Amygdala (tissue), 56 donors: Measurements from ENCODE around the gene BTF3L4.
A peak's percentile ranks its signal among the peaks of the same experiment; 100 is the strongest.

ENCODE experiments used
- DNase-seq, 56 donors: peaks; one replicate each; lab custom pipeline; 2025; lab: John Stamatoyannopoulos, UW

BTF3L4 gene

DNA sequence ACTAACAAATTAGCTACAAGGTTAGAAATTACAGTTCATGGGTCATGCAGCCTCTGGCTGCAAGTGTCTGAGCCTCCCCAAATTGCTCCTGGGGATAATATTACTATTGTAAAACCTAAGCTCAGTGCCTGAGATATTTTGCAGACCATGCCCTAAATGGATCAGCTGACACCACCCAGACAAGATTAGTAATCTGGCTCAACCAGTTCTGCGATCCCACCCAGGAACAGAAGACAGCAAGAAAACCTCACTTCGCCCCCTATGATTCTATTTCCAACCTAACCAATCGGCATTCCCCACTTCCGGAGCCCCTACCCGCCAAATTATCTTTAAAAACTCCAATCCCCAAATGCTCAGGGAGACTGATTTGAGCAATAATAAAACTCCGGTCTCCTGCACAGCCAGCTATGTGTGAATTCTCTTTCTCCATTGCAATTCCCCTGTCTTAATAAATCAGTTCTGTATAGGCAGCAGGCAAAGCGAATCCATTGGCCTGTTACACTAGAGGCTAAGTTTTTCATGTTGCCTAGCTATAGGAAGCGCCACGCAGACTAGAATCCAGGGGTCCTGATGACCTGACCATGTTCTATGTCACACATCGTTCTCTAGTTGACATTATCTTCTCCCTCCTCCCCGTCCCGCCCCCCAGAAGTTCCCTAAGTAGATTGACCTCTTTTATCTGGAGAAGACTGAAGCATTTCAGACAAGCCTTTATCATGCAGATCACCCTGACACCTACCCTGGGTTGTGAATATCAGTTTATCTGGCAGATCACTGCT is 63.4 kb downstream of the BTF3L4 start:
- DNase-seq, result no peak

DNA sequence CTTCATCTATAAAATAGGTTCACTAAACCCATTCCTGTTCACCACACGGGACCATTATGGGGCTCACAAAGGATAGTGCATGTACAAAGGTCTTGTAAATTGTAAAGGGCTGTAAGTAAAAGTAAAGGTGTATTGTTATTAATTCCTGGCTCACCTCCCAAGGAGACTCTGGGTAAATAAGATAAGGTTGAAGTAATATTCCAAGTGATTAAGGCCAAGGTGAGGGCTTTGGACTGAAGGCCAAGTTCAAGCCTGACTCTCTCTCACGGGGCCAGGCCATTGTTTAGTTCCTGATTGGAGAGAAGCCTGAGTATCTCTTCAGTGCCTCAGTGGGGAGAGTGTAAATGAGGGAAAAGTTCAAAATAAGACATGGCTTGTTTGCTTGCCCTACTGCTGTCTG is 66.3 kb downstream of the BTF3L4 start:
- no peak for DNase-seq

- DNase-seq, result no peak
These were observed 67.5 kb downstream of the BTF3L4 start for GRCh38 chr1:52123622-52124021.

DNA sequence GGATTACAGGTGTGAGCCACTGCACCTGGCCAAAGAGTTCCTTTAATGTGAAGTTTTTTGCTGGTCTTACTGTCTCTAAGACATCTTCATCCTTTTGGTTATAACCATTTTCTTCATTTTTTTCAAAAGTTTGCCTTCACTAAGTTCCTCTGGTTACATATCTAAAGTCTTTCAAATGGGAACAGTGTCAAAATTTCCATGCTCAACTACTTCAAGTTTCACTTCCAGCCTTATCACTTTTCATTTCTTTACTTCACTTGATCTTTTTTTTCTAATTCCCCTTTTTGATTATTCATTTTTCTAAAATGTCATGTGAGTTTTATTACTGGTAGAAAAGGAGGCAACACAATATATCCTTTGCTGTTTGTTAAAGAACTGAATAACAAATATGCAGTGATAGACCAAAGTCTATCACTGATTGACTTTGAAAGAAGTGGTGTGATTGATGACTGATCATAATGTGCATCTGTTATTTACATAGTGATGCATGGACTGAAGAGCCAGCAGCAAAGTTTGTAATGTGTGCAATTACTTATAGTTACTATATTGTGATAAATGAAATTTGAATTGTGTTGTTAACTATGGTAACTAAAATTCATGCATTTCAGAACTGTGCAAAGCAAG is 69.8 kb downstream of the BTF3L4 start:
- DNase-seq, result no peak

GRCh38 chr1:52127181-52128180 is 71.4 kb downstream of the BTF3L4 start:
- DNase-seq, result peak in 13 of 56 donors; percentile 1 to 60 (median 3)

DNA sequence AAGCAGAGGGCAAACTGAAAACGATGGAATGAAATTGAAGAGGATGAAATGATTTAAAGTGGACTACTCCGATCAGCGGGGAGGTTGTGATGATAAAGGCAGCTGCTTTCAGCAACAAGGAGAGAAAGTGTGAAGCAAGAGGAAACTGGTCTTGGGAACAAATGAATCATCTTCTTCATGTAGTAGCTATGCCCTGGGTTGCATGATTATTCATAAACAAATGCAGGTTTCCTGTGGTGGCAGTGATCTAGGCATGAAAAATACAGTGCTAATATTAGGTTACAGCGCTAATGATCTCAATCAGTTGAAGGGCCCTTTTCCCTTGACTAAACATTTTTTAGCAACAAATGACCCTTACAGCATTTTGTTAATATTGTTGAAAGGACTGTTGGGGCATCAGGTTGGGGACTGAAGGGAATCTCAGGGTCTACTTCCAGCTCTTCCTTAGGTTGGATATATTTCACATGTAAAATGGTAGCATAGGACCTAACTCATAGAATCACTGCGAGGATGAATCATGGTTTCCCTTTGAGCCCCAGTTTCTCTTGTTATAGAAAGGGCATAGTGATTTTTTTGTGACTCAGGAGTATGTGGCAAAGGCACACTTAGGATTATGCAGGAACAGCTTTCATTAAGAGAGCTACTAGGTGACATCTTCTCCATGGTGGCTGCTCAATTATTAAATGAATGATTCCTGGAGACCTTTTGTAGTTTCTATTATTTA is 83.9 kb downstream of the BTF3L4 start:
- DNase-seq, result peak in 1 of 56 donors; percentile 9
